ENCODE results near the gene ATP6V0D1. TPM values are rescaled to one million over a fixed set of nuclear protein-coding genes. Genes with fewer than 3 reads are reported as not detected.

The ATP6V0D1 gene
- total and polyA plus RNA-seq, 2 donors (not counting 1 experiment from before 2014, with no cell fraction given), result 62.1 to 91.0 TPM

DNA sequence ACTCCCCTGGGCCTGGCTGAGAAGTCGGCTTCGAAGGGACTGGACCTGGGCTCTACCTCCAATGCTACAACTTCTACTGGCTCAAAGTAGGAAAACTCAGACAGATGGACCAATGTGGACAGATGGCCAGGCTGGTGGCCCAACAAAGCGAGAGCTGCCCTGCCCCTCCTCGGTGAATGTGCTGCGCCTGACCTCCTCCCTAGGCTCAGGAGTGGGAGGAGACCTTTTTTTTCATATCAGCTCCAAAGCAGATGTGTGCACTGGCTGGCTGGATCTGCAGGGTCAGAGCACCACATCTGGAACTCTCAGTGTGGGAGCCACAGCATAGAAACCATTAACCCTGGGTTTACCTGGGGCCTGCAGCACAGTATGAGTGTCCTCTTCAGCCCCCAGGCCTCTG, 20.8 kb downstream of the ATP6V0D1 start:
- 98% methylated on average over 5 of the region's 5 CpGs for WGBS (ENCODE audit: insufficient coverage)
- TF ChIP-seq EZH2 (IDR thresholded peaks at IDR 0.05; ENCODE audit: borderline replicate concordance, insufficient read depth, low read depth, low read length, poor library complexity, severe bottlenecking), result no peak
- TF ChIP-seq, protein P1, sequence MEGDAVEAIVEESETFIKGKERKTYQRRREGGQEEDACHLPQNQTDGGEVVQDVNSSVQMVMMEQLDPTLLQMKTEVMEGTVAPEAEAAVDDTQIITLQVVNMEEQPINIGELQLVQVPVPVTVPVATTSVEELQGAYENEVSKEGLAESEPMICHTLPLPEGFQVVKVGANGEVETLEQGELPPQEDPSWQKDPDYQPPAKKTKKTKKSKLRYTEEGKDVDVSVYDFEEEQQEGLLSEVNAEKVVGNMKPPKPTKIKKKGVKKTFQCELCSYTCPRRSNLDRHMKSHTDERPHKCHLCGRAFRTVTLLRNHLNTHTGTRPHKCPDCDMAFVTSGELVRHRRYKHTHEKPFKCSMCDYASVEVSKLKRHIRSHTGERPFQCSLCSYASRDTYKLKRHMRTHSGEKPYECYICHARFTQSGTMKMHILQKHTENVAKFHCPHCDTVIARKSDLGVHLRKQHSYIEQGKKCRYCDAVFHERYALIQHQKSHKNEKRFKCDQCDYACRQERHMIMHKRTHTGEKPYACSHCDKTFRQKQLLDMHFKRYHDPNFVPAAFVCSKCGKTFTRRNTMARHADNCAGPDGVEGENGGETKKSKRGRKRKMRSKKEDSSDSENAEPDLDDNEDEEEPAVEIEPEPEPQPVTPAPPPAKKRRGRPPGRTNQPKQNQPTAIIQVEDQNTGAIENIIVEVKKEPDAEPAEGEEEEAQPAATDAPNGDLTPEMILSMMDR (IDR thresholded peaks at IDR 0.05), result no peak
- POLR2A ChIA-PET, result no interaction called here
- Histone ChIP-seq H3K27me3 (replicated peaks in 1 of 4; ENCODE audit: control extremely low read depth in 1 of 4, control insufficient read depth in 3 of 4, insufficient read depth in 4 of 4, low read length in 3 of 4) (no peaks in the 10 kb centered on the region), H3K79me2 (ENCODE audit: control insufficient read depth, insufficient read depth, low read length) (peaks cover 72% of the 10 kb centered on the region), H3K4me3 (ENCODE audit: control extremely low read depth in 1 of 5, extremely low read depth in 1 of 5, insufficient read depth in 1 of 5, low read depth in 2 of 5, low read length in 4 of 5) (no peak overlapping the region), H3K36me3 (replicated peaks in 1 of 2; ENCODE audit: control extremely low read depth in 1 of 2, control insufficient read depth in 1 of 2, extremely low read depth in 1 of 2, insufficient read depth in 2 of 2, low read length in 1 of 2) (peaks cover 0 to 58% of the 10 kb centered on the region in 2 experiments), H2AFZ (ENCODE audit: insufficient read depth, low read depth, low read length, poor library complexity, severe bottlenecking) (no peak overlapping the region), H3K27ac (ENCODE audit: low read length in 2 of 2) (no peak overlapping the region), H4K20me1 (ENCODE audit: control insufficient read depth, insufficient read depth, low read length, poor library complexity, severe bottlenecking) (peaks cover 100% of the 10 kb centered on the region), H3K9ac (ENCODE audit: low read length) (no peak overlapping the region), H3K4me2 (replicated peaks; ENCODE audit: low read depth, low read length, poor library complexity, severe bottlenecking) (no peak overlapping the region), H3K4me1 (ENCODE audit: control insufficient read depth in 2 of 2, insufficient read depth in 2 of 2, low read length in 2 of 2) (peaks cover 0 to 10% of the 10 kb centered on the region in 2 donors), H3K9me3 (ENCODE audit: control extremely low read depth in 1 of 3, control insufficient read depth in 2 of 3, insufficient read depth in 1 of 3, low read length in 2 of 3) (no peaks in the 10 kb centered on the region)
- no peaks in the 10 kb centered on the region for H3K27me3 Mint-ChIP-seq
- intact Hi-C loops (cut with micrococcal nuclease), result no loop called here
- ATAC-seq (ENCODE audit: low read depth) (no peak), DNase-seq (no peak)
- CTCF ChIA-PET, result interaction anchor here (6.9 kb wide), 1 partner anchor 33 kb away, joined by 81 read pairs; no protein-coding TSS in a partner anchor
- H3K4me3 Mint-ChIP-seq, result no peak overlapping the region
- no peaks in the 10 kb centered on the region for H3K9me3 Mint-ChIP-seq (ENCODE audit: insufficient read depth)
- H3K4me1 Mint-ChIP-seq, result peaks cover 19% of the 10 kb centered on the region
- H3K27ac Mint-ChIP-seq, result no peak overlapping the region

DNA sequence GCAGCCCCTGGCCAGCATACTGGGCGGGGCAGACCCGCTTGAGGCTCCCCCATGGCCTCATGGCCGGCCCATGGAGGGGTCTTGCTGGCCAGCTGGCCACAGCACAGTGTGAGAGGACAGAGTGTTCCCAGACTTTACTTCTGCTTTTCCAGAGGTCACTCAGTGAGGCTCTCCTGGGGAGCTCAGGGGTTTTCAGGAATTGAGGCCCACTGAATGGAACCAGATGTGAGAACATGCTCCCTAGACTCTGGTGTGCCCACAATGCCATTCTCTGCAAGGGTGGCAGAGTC, 21.2 kb downstream of the ATP6V0D1 start:
- no peak overlapping the region for H2AFZ ChIP-seq (ENCODE audit: insufficient read depth, low read depth, low read length, poor library complexity, severe bottlenecking)
- ATAC-seq (ENCODE audit: low read depth) (no peak), DNase-seq (no peak)
- no peak overlapping the region for H3K4me3 Mint-ChIP-seq
- POLR2A ChIA-PET, result no interaction called here
- intact Hi-C loops (cut with micrococcal nuclease), result no loop called here
- H3K9me3 ChIP-seq (ENCODE audit: control extremely low read depth in 1 of 3, control insufficient read depth in 2 of 3, insufficient read depth in 1 of 3, low read length in 2 of 3), result no peaks in the 10 kb centered on the region
- no peak overlapping the region for H3K9ac ChIP-seq (ENCODE audit: low read length)
- H3K4me1 ChIP-seq (ENCODE audit: control insufficient read depth in 2 of 2, insufficient read depth in 2 of 2, low read length in 2 of 2), result peaks cover 0 to 10% of the 10 kb centered on the region in 2 donors
- H3K36me3 ChIP-seq (replicated peaks in 1 of 2; ENCODE audit: control extremely low read depth in 1 of 2, control insufficient read depth in 1 of 2, extremely low read depth in 1 of 2, insufficient read depth in 2 of 2, low read length in 1 of 2), result peaks cover 0 to 58% of the 10 kb centered on the region in 2 experiments
- H3K79me2 ChIP-seq (ENCODE audit: control insufficient read depth, insufficient read depth, low read length), result peaks cover 72% of the 10 kb centered on the region
- H3K27me3 ChIP-seq (replicated peaks in 1 of 4; ENCODE audit: control extremely low read depth in 1 of 4, control insufficient read depth in 3 of 4, insufficient read depth in 4 of 4, low read length in 3 of 4), result no peaks in the 10 kb centered on the region
- peaks cover 19% of the 10 kb centered on the region for H3K4me1 Mint-ChIP-seq
- no peak overlapping the region for H3K27ac Mint-ChIP-seq
- no peaks in the 10 kb centered on the region for H3K9me3 Mint-ChIP-seq (ENCODE audit: insufficient read depth)
- 96% methylated on average over 3 of the region's 3 CpGs for WGBS (ENCODE audit: insufficient coverage)
- H3K27me3 Mint-ChIP-seq, result no peaks in the 10 kb centered on the region
- H4K20me1 ChIP-seq (ENCODE audit: control insufficient read depth, insufficient read depth, low read length, poor library complexity, severe bottlenecking), result peaks cover 99% of the 10 kb centered on the region
- TF ChIP-seq, protein P1 (IDR thresholded peaks at IDR 0.05), result no peak
- TF ChIP-seq EZH2 (IDR thresholded peaks at IDR 0.05; ENCODE audit: borderline replicate concordance, insufficient read depth, low read depth, low read length, poor library complexity, severe bottlenecking), result no peak
- no peak overlapping the region for H3K27ac ChIP-seq (ENCODE audit: low read length in 2 of 2)
- CTCF ChIA-PET, result interaction anchor here (6.9 kb wide), 1 partner anchor 32 kb away, joined by 81 read pairs; no protein-coding TSS in a partner anchor
- H3K4me2 ChIP-seq (replicated peaks; ENCODE audit: low read depth, low read length, poor library complexity, severe bottlenecking), result no peak overlapping the region
- no peak overlapping the region for H3K4me3 ChIP-seq (ENCODE audit: control extremely low read depth in 1 of 5, extremely low read depth in 1 of 5, insufficient read depth in 1 of 5, low read depth in 2 of 5, low read length in 4 of 5)
